Measurements from ENCODE around the gene STX18.
"Not testable (repeated sequence)": the region's sequence is repeated elsewhere in the genome, so short reads cannot be mapped to it uniquely, and the experiment has no call there.

STX18 gene

DNA sequence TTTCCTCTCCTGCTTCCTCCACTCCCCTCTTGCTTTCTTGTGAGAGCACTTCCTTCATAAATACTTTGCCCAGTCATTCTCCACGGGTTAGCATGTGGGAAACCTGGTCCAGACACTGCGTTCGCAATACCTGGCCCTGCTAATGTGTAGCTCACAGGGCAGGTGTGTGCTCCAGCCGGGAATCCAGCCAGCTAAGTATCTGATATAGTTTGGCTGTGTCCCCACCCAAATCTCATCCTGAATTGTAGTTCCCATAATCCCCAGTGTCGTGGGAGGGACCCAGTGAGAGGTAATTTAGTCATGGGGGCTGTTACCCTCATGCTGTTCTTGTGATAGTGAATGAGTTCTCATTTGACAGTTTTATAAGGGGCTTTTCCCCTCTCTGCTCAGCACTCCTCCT lies 32.2 kb upstream of the STX18 start:
- peaks cover 14% of the 10 kb centered on the region for H3K4me1 ChIP-seq (ENCODE audit: control insufficient read depth, insufficient read depth, low read length)
- no peaks in the 10 kb centered on the region for H3K27me3 ChIP-seq (ENCODE audit: control insufficient read depth, insufficient read depth, low read length)

DNA sequence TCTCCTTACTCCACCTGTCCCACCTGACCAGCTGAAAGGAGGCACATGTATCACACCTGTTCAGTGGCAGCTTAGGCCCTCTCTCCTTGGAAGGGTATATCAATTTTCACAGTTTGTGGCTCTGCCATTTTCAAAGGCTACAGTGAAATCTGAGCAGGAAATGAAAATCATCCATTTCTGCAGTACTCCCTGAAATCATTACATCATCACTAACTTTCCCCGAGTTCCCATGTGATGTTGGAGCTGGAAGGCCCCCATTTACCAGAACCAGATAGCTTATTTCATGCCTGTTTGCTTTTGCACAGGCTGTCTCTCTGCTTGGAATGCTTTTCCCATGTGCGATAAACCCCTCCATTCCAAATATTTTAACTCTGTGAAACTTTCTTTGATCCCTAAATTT lies 31.0 kb upstream of the STX18 start:
- Histone ChIP-seq H3K9me3 (replicated peaks; ENCODE audit: low read length) (no peaks in the 10 kb centered on the region), H3K36me3 (ENCODE audit: insufficient read depth, low read length) (no peaks in the 10 kb centered on the region), H3K4me2 (ENCODE audit: low read length) (no peak overlapping the region), H3K9ac (ENCODE audit: low read depth, low read length) (no peak overlapping the region), H3K27me3 (ENCODE audit: control insufficient read depth, insufficient read depth, low read length) (no peaks in the 10 kb centered on the region), H3K4me1 (ENCODE audit: control insufficient read depth, insufficient read depth, low read length) (peaks cover 7% of the 10 kb centered on the region), H3K4me3 (ENCODE audit: low read length) (no peak overlapping the region)

More for the DNA sequence above, 32.2 kb upstream of the STX18 start:
- Histone ChIP-seq H3K36me3 (ENCODE audit: insufficient read depth, low read length) (no peaks in the 10 kb centered on the region), H3K9me3 (replicated peaks; ENCODE audit: low read length) (no peaks in the 10 kb centered on the region), H3K4me3 (ENCODE audit: low read length) (no peak overlapping the region), H3K9ac (ENCODE audit: low read depth, low read length) (no peak overlapping the region), H3K4me2 (ENCODE audit: low read length) (no peak overlapping the region)

DNA sequence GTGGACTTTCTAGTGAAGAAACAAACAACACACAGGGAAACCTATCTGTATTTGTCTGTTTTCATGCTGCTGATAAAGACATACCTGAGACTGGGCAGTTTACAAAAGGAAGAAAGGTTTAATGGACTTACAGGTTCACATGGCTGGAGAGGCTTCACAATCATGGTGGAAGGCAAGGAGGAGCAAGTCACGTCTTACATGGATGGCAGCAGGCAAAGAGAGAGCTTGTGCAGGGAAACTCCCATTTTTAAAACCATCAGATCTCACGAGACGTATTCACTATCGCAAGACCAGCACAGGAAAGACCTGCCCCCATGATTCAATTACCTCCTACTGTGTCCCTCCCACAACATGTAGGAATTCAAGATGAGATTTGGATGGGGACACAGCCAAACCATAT lies 28.0 kb upstream of the STX18 start:
- not testable (repeated sequence) for H3K9me3 ChIP-seq (replicated peaks; ENCODE audit: low read length); H3K9ac ChIP-seq (ENCODE audit: low read depth, low read length); H3K36me3 ChIP-seq (ENCODE audit: insufficient read depth, low read length); H3K4me3 ChIP-seq (ENCODE audit: low read length); H3K4me1 ChIP-seq (ENCODE audit: control insufficient read depth, insufficient read depth, low read length); H3K27me3 ChIP-seq (ENCODE audit: control insufficient read depth, insufficient read depth, low read length); H3K4me2 ChIP-seq (ENCODE audit: low read length)

DNA sequence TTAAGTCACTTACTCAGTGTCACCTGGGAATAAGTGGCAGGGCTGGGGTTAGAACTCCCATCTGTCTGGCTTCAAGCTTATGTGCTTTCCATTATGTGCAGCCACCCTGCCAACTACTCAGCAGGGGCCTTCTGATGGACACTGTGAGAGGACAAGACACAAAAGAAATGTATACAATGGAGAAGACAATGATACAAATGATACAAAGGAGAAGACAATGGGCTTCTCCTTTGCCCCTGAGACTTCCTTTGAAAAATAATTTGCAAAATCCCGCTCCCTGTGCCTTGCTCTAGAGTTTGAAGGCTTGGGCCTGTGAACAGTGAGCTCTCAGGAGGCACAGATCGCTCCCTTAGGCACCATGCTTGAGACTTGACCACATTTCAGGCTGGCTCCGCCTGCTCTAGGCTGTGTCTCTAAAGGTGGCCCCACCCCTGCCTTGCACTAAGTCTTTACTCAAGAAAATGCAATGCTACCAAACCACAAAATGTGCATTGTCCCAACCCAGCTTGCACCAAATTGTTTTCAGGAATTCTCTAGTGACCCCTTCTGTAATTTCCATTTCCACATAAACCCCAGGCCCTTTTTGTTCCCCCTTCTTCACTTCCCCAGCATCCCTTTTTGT lies 27.1 kb upstream of the STX18 start:
- Histone ChIP-seq H3K4me1 (ENCODE audit: control insufficient read depth, insufficient read depth, low read length) (no peaks in the 10 kb centered on the region), H3K4me2 (ENCODE audit: low read length) (no peak overlapping the region), H3K9me3 (replicated peaks; ENCODE audit: low read length) (no peaks in the 10 kb centered on the region), H3K27me3 (ENCODE audit: control insufficient read depth, insufficient read depth, low read length) (no peaks in the 10 kb centered on the region), H3K4me3 (ENCODE audit: low read length) (no peak overlapping the region), H3K9ac (ENCODE audit: low read depth, low read length) (no peak overlapping the region), H3K36me3 (ENCODE audit: insufficient read depth, low read length) (no peaks in the 10 kb centered on the region)

DNA sequence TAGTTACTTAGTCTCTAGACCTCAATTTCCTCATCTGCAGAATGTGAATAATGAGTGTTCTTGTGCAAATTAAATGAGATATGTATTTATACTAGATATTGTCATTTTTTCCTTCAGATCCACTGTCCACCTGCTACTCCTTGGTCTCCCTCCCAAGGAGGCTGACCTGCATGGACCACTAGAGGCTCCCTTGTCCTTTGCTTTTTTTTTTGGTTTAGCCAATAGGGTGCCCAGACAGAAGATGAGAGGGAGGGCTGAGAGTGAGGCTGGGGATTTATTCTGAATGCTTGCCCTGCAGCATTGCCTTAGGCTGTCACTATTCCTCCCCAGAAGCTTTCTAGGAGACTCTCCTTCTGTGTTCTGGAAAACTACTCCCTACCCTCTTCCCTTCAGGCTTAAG lies 24.5 kb upstream of the STX18 start:
- H3K9me3 ChIP-seq (replicated peaks; ENCODE audit: low read length); H3K9ac ChIP-seq (ENCODE audit: low read depth, low read length); H3K4me2 ChIP-seq (ENCODE audit: low read length); H3K36me3 ChIP-seq (ENCODE audit: insufficient read depth, low read length); H3K4me1 ChIP-seq (ENCODE audit: control insufficient read depth, insufficient read depth, low read length); H3K4me3 ChIP-seq (ENCODE audit: low read length); H3K27me3 ChIP-seq (ENCODE audit: control insufficient read depth, insufficient read depth, low read length): not testable (repeated sequence)

DNA sequence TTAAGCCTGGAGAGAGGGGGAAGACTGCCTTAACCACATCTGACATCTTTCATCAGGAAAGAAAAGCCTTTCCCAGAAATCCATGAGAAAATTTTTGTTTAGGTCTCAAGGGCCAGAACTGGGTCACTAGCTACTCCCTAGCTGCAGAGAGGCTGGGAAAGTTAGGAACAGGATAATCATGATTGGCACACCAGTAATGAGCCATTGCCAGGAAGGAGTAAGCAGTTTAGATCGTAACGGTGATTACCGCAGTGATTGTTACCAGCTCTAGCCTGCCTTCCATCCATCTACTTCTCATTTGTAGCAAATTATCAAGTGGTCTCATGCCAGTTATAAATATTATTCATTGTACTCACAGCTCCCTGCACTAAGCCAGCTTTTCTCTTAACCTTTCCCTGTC lies 22.7 kb upstream of the STX18 start:
- Histone ChIP-seq H3K9me3 (replicated peaks; ENCODE audit: low read length) (no peaks in the 10 kb centered on the region), H3K4me3 (ENCODE audit: low read length) (no peak overlapping the region), H3K36me3 (ENCODE audit: insufficient read depth, low read length) (no peaks in the 10 kb centered on the region), H3K27me3 (ENCODE audit: control insufficient read depth, insufficient read depth, low read length) (no peaks in the 10 kb centered on the region), H3K4me2 (ENCODE audit: low read length) (no peak overlapping the region), H3K4me1 (ENCODE audit: control insufficient read depth, insufficient read depth, low read length) (peaks cover 1% of the 10 kb centered on the region), H3K9ac (ENCODE audit: low read depth, low read length) (no peak overlapping the region)

DNA sequence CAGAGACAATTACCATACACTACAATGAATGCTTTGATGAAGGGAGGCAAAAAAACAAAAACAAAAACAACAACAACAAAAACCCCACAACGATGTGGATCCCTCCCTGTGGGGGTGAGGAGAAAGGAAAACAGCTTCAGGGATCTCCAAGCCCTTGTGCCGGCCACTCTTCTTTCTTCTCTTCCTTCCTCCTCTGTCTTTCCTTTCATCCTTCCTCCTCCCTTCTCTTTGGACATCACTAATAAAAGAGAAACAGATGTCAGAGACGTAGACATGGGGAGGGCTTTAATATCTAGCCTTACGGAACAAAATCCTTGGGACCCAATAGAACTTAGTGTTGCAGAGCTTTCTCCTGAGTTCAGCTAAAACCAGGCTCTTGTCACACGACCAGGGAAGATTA lies 18.8 kb upstream of the STX18 start:
- H3K27me3 ChIP-seq (ENCODE audit: control insufficient read depth, insufficient read depth, low read length) = no peaks in the 10 kb centered on the region
- no peak overlapping the region for H3K9ac ChIP-seq (ENCODE audit: low read depth, low read length)
- peaks cover 11% of the 10 kb centered on the region for H3K4me1 ChIP-seq (ENCODE audit: control insufficient read depth, insufficient read depth, low read length)
- H3K36me3 ChIP-seq (ENCODE audit: insufficient read depth, low read length) = no peaks in the 10 kb centered on the region
- H3K4me2 ChIP-seq (ENCODE audit: low read length) = no peak overlapping the region
- H3K9me3 ChIP-seq (replicated peaks; ENCODE audit: low read length) = no peaks in the 10 kb centered on the region
- H3K4me3 ChIP-seq (ENCODE audit: low read length) = no peak overlapping the region

DNA sequence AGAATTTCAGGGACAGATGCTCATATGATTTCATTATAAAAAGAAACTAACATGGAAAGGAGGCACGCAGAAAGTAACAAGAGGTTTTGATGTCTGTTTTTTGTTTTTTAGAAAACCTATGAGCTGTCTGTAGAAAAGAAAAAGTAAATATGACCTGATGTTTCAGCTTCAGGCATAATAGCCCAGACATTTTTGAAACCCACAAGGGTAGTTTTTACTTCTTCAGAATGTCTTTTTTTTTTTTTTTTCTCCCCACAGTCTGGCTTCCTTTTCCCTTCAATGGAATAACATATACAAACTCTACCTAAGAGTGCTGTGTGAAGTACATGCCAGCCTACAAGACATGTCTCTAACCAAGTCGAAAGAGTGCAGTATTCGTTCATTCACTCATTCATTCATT lies 18.3 kb upstream of the STX18 start:
- H3K4me3 ChIP-seq (ENCODE audit: low read length) = no peak overlapping the region
- no peak overlapping the region for H3K9ac ChIP-seq (ENCODE audit: low read depth, low read length)
- H3K4me2 ChIP-seq (ENCODE audit: low read length) = no peak overlapping the region
- peaks cover 16% of the 10 kb centered on the region for H3K4me1 ChIP-seq (ENCODE audit: control insufficient read depth, insufficient read depth, low read length)
- no peaks in the 10 kb centered on the region for H3K36me3 ChIP-seq (ENCODE audit: insufficient read depth, low read length)
- no peaks in the 10 kb centered on the region for H3K9me3 ChIP-seq (replicated peaks; ENCODE audit: low read length)
- no peaks in the 10 kb centered on the region for H3K27me3 ChIP-seq (ENCODE audit: control insufficient read depth, insufficient read depth, low read length)

DNA sequence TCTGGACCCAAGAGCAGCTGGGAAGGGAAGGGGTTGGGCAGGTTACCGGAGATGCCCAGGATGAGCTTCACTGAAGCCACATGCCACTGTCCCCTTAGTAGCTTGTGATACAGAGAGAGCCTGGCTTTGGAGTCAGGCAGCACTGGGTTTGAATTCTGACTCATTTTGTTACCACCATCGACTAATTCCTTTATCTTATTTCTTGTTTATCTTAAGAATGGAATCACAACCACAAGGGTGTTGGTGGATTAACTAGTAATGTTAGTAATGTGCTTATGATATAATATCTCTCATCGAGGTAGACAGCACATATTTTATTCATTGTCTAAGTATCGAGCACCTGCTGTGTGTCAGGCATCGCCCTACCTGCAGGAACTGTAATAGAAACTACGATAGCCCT lies 17.7 kb upstream of the STX18 start:
- no peak overlapping the region for H3K4me3 ChIP-seq (ENCODE audit: low read length)
- H3K4me2 ChIP-seq (ENCODE audit: low read length) = no peak overlapping the region
- no peaks in the 10 kb centered on the region for H3K36me3 ChIP-seq (ENCODE audit: insufficient read depth, low read length)
- H3K9ac ChIP-seq (ENCODE audit: low read depth, low read length) = no peak overlapping the region
- H3K27me3 ChIP-seq (ENCODE audit: control insufficient read depth, insufficient read depth, low read length) = no peaks in the 10 kb centered on the region
- peaks cover 16% of the 10 kb centered on the region for H3K4me1 ChIP-seq (ENCODE audit: control insufficient read depth, insufficient read depth, low read length)
- no peaks in the 10 kb centered on the region for H3K9me3 ChIP-seq (replicated peaks; ENCODE audit: low read length)

DNA sequence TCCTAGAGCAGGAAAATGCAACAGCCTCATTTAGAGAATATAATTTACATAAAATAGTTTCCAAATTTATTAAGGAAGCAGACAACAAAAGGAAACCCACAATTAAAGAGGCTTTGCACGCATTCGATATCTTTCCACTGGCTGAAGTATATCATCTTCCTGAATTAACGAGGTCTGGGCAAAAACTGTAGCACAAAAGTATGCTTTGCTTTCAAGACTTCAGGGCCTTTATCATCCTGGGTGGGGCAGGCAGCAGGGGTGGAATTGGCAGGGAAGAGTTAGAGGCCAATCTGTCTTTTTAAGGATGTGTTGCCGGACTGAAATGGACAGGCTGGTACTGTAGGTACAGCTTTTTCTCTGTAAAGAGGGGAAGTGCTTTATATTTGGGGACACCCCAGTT lies 17.0 kb upstream of the STX18 start:
- Histone ChIP-seq H3K27me3 (ENCODE audit: control insufficient read depth, insufficient read depth, low read length) (no peaks in the 10 kb centered on the region), H3K4me3 (ENCODE audit: low read length) (no peak overlapping the region), H3K4me1 (ENCODE audit: control insufficient read depth, insufficient read depth, low read length) (peaks cover 16% of the 10 kb centered on the region), H3K9me3 (replicated peaks; ENCODE audit: low read length) (no peaks in the 10 kb centered on the region), H3K36me3 (ENCODE audit: insufficient read depth, low read length) (no peaks in the 10 kb centered on the region), H3K4me2 (ENCODE audit: low read length) (no peak overlapping the region), H3K9ac (ENCODE audit: low read depth, low read length) (no peak overlapping the region)

DNA sequence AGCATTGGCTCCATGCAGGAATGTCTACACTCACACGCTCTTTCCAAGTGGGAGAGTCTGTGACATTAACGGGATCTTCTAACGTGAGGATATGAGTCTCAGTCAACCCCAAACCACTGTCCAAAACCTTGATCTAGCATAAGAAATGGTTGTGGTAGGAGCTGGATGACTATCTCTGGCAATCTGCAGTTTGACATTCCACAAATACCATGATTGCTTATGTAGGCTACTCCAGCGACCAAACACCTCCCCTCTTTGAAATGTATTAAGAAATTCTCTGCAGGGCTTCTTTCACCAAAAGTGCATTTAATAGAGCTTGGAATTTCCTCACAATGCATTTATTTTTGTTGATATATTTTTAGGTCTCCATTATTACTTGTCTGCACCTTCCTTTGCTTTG lies 14.1 kb upstream of the STX18 start:
- H3K4me1 ChIP-seq (ENCODE audit: control insufficient read depth, insufficient read depth, low read length) = peaks cover 16% of the 10 kb centered on the region
- no peak overlapping the region for H3K4me3 ChIP-seq (ENCODE audit: low read length)
- H3K9me3 ChIP-seq (replicated peaks; ENCODE audit: low read length) = no peaks in the 10 kb centered on the region
- no peaks in the 10 kb centered on the region for H3K27me3 ChIP-seq (ENCODE audit: control insufficient read depth, insufficient read depth, low read length)
- H3K9ac ChIP-seq (ENCODE audit: low read depth, low read length) = no peak overlapping the region
- peak overlapping the region; percentile 60 for H3K4me2 ChIP-seq (ENCODE audit: low read length)
- H3K36me3 ChIP-seq (ENCODE audit: insufficient read depth, low read length) = no peaks in the 10 kb centered on the region

DNA sequence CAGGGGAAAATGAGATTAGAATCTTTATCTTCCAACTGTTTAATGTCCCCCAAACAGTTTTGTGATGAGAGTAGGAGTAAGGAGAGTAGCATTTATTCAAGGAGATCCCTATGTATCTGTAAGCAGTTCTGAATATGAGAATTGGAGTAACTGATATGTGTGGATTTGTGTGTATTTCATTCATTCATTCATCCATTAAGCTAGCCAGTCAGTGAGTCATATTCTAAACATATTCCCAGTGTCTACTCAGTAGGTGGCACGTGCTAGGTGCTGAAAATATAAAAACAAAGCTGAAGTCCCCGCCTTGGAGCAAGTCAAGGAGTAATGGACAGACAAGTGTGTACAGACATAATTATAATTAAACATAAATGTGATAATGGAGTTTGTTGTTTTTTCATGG lies 12.4 kb upstream of the STX18 start:
- Histone ChIP-seq H3K9ac (ENCODE audit: low read depth, low read length) (no peak overlapping the region), H3K36me3 (ENCODE audit: insufficient read depth, low read length) (no peaks in the 10 kb centered on the region), H3K9me3 (replicated peaks; ENCODE audit: low read length) (no peaks in the 10 kb centered on the region), H3K27me3 (ENCODE audit: control insufficient read depth, insufficient read depth, low read length) (no peaks in the 10 kb centered on the region), H3K4me3 (ENCODE audit: low read length) (no peak overlapping the region), H3K4me1 (ENCODE audit: control insufficient read depth, insufficient read depth, low read length) (peaks cover 16% of the 10 kb centered on the region), H3K4me2 (ENCODE audit: low read length) (no peak overlapping the region)

All from skeletal muscle satellite cell (primary cell).